HG03520 (cell line): ENCODE measurements around the gene PTBP1.
A peak's percentile ranks its signal among the peaks of the same experiment; 100 is the strongest.

Experiments
- ATAC-seq: cut with Tn5 transposase; IDR thresholded peaks from one replicate; pipeline ENCODE4 v1.9.1; 2021; ENCODE audit warnings: mild to moderate bottlenecking, moderate library complexity; ENCODE audit not compliant: unreplicated experiment

Gene PTBP1

GRCh38 chr19:796692-797527 lies at the start of gene PTBP1:
Gene PTBP1, plus strand, starts transcription at chr19:797452. Its CDS starts 46 bp downstream, at chr19:797498.
- peak; percentile 64 for ATAC-seq

- ATAC-seq: no peak
These were observed 49.0 kb upstream of the PTBP1 start for GRCh38 chr19:748274-748598.

GRCh38 chr19:749811-750210 lies 47.4 kb upstream of the PTBP1 start:
- no peak for ATAC-seq

GRCh38 chr19:750640-751423 lies 46.4 kb upstream of the PTBP1 start, which contains the start of gene MISP:
Gene MISP, plus strand, starts transcription at chr19:751112. Its CDS starts 5,835 bp downstream, at chr19:756947.
- no peak for ATAC-seq

DNA sequence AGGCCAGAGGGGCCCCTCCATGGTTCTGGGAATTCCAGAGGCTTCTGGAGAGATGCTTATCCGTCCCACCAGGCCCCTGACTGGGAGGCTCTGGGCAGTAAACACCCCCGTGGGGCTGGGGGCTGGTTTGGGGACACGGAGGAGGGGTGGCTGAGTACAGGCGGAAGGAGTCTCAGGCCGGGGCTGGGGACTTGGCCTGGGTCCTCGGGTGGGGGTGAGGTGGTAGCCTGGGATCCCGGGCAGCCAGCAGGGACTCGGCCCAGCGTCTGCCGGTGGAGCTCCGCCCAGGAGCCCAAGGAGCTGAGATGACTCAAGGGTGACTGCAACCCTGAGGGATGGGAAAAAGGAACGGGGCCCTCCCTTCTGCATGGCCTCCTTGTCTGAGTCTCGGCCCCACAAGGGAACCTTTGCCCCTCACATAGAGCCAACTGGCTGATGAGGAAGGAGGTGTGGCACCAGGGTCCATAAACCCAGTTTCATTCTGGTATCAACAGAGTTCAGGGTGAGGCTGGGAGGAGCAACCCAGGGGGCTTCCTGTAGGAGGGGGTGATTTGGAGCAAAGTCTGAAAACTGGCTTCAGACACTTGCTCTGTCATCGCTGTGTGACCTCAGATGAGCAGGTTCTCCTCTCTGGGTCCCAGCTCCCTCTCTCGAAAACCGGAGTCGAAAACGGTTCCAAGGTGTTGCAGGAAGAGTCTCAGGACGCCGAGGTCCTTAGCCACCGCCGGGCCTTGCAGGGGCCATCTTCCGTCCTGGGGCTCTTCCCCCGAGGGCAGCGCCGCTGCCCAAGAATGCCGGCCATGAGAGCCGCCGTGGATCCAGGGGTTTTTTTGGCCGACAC lies 45.5 kb upstream of the PTBP1 start:
- ATAC-seq: no peak

DNA sequence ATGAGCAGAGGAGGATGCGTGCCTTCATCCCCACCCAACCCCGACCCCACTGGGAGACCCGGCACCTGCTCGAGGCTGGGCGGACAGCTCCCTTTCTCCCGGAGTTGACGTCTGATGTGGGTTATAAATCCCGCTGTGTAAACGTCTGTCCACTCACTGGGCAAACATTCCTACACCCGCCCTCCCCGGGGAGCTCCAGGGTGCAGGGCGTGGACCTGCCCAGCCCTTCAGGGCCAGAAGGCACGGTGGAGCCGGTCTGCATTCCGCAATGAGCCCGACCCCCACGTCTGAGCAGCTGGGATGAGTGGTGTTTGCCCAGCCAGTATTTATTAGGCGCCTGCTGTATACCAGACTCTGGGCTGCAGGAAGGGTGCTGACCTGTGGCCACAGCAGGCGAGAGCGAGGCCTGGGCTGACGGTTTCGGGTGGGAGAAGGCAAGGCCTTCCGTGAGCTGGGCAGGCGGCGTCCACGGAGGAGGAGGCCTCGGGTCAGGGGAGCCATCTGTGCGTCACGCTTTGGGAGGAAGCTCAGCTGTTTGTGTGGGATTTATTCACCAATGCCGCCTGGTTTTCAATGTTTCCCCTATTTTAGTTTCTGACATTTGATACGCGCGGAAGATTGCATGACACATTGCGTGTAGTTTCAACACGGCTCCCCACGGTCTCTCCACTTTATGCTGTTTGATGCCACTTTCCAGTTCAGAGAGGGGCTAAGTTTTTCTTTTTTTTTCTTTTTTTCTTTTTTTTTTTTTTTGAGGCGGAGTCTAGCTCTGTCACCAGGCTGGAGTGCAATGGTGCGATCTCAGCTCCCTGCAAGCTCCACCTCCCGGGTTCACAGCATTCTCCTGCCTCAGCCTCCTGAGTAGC lies 44.4 kb upstream of the PTBP1 start:
- ATAC-seq: no peak

DNA sequence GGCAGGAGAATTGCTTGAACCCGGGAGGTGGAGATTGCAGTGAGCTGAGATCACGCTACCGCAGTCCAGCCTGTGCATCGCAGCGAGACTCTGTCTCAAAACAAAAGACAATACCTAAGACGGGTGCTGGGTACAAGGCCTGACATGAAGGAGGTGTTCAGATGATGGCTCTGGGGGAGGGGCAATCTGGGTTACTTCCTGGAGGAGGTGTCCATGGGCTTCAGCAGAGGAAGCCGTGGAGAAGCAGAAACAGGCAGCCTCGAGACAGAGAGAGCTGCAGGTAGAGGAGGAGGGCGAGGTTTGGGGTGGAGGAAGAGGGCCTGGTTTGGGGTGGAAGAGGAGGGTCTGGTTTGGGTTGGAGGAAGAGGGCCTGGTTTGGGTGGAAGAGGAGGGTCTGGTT lies 42.7 kb upstream of the PTBP1 start:
- no peak for ATAC-seq

- no peak for ATAC-seq
These were observed 42.2 kb upstream of the PTBP1 start for GRCh38 chr19:755063-755462.

GRCh38 chr19:756236-756635 lies 41.0 kb upstream of the PTBP1 start:
- no peak for ATAC-seq

- ATAC-seq: no peak
These were observed 40.2 kb upstream of the PTBP1 start for GRCh38 chr19:756821-757688.

- ATAC-seq: no peak
These were observed 39.2 kb upstream of the PTBP1 start for GRCh38 chr19:757811-758668.

DNA sequence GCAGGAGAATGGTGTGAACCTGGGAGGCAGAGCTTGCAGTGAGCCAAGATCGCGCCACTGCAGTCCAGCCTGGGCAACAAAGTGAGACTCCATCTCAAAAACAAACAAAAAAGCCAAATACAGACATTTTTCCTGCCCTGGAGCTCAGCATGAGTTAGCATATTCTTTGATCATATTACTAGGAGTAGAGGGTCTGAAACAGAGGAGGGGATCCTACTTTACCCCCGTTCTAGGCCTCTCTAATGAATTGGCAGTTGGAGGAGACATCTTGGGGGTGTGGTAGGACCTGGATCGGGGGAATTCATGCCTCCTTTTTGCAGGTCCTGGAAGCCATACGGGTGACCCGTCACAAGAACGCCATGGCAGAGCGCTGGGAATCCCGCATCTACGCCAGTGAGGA lies 34.1 kb upstream of the PTBP1 start:
- ATAC-seq: no peak

DNA sequence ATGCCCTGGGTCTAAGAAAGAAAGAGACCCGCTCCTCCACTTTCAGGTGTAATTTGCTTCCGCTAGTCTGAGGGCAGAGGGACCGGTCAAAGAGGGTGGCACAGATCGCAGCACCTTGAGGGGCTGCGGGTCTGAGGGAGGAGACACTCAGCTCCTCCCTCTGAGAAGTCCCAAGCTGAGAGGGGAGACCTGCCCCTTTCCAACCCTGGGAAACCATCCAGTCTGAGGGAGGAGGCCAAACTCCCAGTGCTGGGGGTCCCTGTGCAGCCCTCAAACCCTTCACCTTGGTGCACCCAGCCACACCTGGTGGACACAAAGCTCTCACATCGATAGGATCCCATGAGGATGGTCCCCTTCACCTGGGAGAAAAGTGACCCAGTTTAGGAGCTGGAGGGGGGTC lies 33.4 kb upstream of the PTBP1 start:
- ATAC-seq: no peak

DNA sequence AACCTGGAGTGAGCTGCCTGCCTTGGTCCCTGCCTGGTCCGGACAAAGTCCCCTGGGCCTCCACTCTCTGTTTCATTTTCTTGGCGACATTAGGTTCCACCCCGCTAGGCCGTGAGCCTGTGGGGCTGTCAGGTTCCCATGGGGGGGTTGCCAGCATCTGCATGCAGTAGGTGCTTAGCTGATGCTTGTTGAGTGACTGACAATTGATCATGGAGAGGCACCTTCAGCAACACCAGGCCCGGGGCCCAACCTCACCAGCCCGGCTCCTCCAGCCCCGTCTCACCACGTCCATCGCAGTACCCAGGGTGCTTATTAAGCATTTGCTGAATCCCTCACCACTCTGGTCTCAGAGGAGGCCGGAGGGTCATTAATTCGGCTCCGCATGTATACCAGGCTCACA lies 33.0 kb upstream of the PTBP1 start:
- no peak for ATAC-seq

DNA sequence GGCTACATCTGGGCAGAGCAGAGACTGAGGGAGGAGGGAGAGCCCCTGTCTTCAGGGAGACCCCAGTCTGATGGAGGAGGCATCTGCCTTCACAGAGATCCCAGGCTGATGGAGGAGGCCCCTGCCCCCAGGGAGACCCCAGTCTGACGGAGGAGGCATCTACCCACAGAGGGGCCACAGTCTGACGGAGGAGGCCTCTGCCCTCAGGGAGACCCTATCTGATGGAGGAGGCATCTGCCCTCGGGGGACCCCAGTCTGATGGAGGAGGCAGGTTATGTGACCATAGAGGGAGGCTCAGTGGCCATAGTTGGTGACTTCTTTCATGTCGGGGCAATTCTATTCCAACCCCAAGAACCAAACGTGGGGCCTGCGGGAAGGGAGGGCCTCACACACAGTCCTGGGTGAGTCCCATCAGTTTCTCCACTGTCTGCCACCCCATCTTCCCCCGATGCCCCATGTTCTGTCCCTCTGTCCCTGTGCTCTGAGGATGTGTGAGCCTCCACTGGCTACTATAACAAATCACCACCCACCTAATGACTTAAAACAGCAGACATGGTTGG lies 32.0 kb upstream of the PTBP1 start:
- ATAC-seq: no peak

DNA sequence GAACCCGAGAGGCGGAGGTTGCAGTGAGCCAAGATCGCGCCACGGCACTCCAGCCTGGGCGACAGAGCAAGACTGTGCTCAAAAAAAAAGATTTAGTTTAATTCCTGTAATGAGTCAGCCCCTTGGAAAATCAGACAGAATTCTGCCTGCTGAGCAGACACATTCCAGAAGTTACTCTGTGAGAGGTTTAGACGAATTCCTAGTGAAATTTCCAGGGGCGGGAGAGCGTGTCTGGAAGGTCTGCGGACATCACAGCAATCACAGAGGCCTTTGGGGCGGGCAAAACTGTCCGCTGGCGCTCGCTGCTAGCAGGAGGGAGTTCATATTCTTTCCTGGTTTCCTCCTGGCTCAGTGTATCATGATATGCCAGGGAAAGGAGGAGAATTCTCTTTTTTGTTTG lies 28.8 kb upstream of the PTBP1 start:
- ATAC-seq: no peak

- ATAC-seq: no peak
These were observed 27.6 kb upstream of the PTBP1 start for GRCh38 chr19:769616-770015.

- no peak for ATAC-seq
These were observed 25.9 kb upstream of the PTBP1 start for GRCh38 chr19:771332-771785.
